Measurements from ENCODE around the gene XRRA1. TPM values are rescaled to one million over a fixed set of nuclear protein-coding genes. Genes with fewer than 3 reads are reported as not detected.
"Not testable (repeated sequence)": the region's sequence is repeated elsewhere in the genome, so short reads cannot be mapped to it uniquely, and the experiment has no call there.

XRRA1 gene
- total RNA-seq, 1 experiment from 2014 or later: 49.6 TPM

- no peak for TF ChIP-seq CTCF (IDR thresholded peaks at IDR 0.05; ENCODE audit: unreplicated experiment)
- no peaks in the 10 kb centered on the region for H3K27me3 Mint-ChIP-seq (ENCODE audit: insufficient read depth, unreplicated experiment)
- no peak overlapping the region for H3K27ac Mint-ChIP-seq (ENCODE audit: low read depth, unreplicated experiment)
- ChIA-PET CTCF (interaction anchor here (0.5 kb wide), 1 partner anchor 206 kb away, joined by 4 read pairs; no protein-coding TSS in a partner anchor), POLR2A (interaction anchor here (1.0 kb wide), 1 partner anchor 19 kb away, joined by 3 read pairs; no protein-coding TSS in a partner anchor)
- peaks cover 84% of the 10 kb centered on the region for H3K36me3 Mint-ChIP-seq (ENCODE audit: insufficient read depth, unreplicated experiment)
- intact Hi-C loops (cut with micrococcal nuclease): no loop called here
- H3K9me3 Mint-ChIP-seq (ENCODE audit: unreplicated experiment): no peaks in the 10 kb centered on the region
- DNase-seq (ENCODE audit: unreplicated experiment): no peak
- H3K4me1 Mint-ChIP-seq (ENCODE audit: insufficient read depth, unreplicated experiment): no peaks in the 10 kb centered on the region
- H3K4me3 Mint-ChIP-seq (ENCODE audit: unreplicated experiment): no peak overlapping the region
- BruUV-seq (replicated peaks): no TSS peak
Measured at GRCh38 chr11:74838188-74838587, 110.7 kb downstream of the XRRA1 start.

- no TSS peak for BruUV-seq (replicated peaks)
- ChIA-PET POLR2A (no interaction called here), CTCF (no interaction called here)
- H3K36me3 Mint-ChIP-seq (ENCODE audit: insufficient read depth, unreplicated experiment): peaks cover 83% of the 10 kb centered on the region
- TF ChIP-seq CTCF (IDR thresholded peaks at IDR 0.05; ENCODE audit: unreplicated experiment): no peak
- no peak overlapping the region for H3K4me3 Mint-ChIP-seq (ENCODE audit: unreplicated experiment)
- DNase-seq (ENCODE audit: unreplicated experiment): no peak
- no peaks in the 10 kb centered on the region for H3K27me3 Mint-ChIP-seq (ENCODE audit: insufficient read depth, unreplicated experiment)
- H3K9me3 Mint-ChIP-seq (ENCODE audit: unreplicated experiment): no peaks in the 10 kb centered on the region
- H3K27ac Mint-ChIP-seq (ENCODE audit: low read depth, unreplicated experiment): no peak overlapping the region
- H3K4me1 Mint-ChIP-seq (ENCODE audit: insufficient read depth, unreplicated experiment): no peaks in the 10 kb centered on the region
- intact Hi-C loops (cut with micrococcal nuclease): no loop called here
Measured at GRCh38 chr11:74837191-74837590, 111.7 kb downstream of the XRRA1 start.

GRCh38 chr11:74826901-74827300 lies 122.0 kb downstream of the XRRA1 start:
- TF ChIP-seq CTCF (IDR thresholded peaks at IDR 0.05; ENCODE audit: unreplicated experiment): no peak
- ChIA-PET POLR2A (no interaction called here), CTCF (no interaction called here)
- Mint-ChIP-seq H3K4me1 (ENCODE audit: insufficient read depth, unreplicated experiment) (no peaks in the 10 kb centered on the region), H3K27me3 (ENCODE audit: insufficient read depth, unreplicated experiment) (no peaks in the 10 kb centered on the region), H3K27ac (ENCODE audit: low read depth, unreplicated experiment) (no peak overlapping the region), H3K36me3 (ENCODE audit: insufficient read depth, unreplicated experiment) (peaks cover 63% of the 10 kb centered on the region), H3K9me3 (ENCODE audit: unreplicated experiment) (peaks cover 16% of the 10 kb centered on the region), H3K4me3 (ENCODE audit: unreplicated experiment) (no peak overlapping the region)
- no peak for DNase-seq (ENCODE audit: unreplicated experiment)
- intact Hi-C loops (cut with micrococcal nuclease): loop anchor here (10.0 kb wide), 1 partner anchor 192 kb away; no protein-coding TSS in a partner anchor
- BruUV-seq (replicated peaks): no TSS peak

- not testable (repeated sequence) for H3K4me1 Mint-ChIP-seq (ENCODE audit: insufficient read depth, unreplicated experiment); BruUV-seq (replicated peaks); H3K27me3 Mint-ChIP-seq (ENCODE audit: insufficient read depth, unreplicated experiment); H3K27ac Mint-ChIP-seq (ENCODE audit: low read depth, unreplicated experiment); H3K4me3 Mint-ChIP-seq (ENCODE audit: unreplicated experiment); DNase-seq (ENCODE audit: unreplicated experiment)
- H3K36me3 Mint-ChIP-seq (ENCODE audit: insufficient read depth, unreplicated experiment): peaks cover 57% of the 10 kb centered on the region
- ChIA-PET CTCF (interaction anchor here (0.7 kb wide), 1 partner anchor 619 kb away, joined by 3 read pairs; no protein-coding TSS in a partner anchor), POLR2A (interaction anchor here (0.6 kb wide), 1 partner anchor 29 kb away, joined by 3 read pairs; no protein-coding TSS in a partner anchor)
- H3K9me3 Mint-ChIP-seq (ENCODE audit: unreplicated experiment): peaks cover 16% of the 10 kb centered on the region
- intact Hi-C loops (cut with micrococcal nuclease): loop anchor here (10.0 kb wide), 1 partner anchor 191 kb away; no protein-coding TSS in a partner anchor
Measured at GRCh38 chr11:74825596-74825995, 123.3 kb downstream of the XRRA1 start.
